Measurements from ENCODE around the gene WWOX.

The WWOX gene

GRCh38 chr16:78705694-78706093 lies 606.2 kb downstream of the WWOX start:
- DNase-seq = peak; percentile 56

- DNase-seq = no peak
Measured at GRCh38 chr16:78706637-78707036, 607.2 kb downstream of the WWOX start.

GRCh38 chr16:78709137-78709884 lies 609.9 kb downstream of the WWOX start:
- no peak for DNase-seq

- no peak for DNase-seq
Measured at GRCh38 chr16:78715106-78715505, 615.7 kb downstream of the WWOX start.

- DNase-seq = peak; percentile 13
Measured at GRCh38 chr16:78715673-78716072, 616.2 kb downstream of the WWOX start.

- no peak for DNase-seq
Measured at GRCh38 chr16:78718141-78718540, 618.7 kb downstream of the WWOX start.

GRCh38 chr16:78720416-78720815 lies 621.0 kb downstream of the WWOX start:
- no peak for DNase-seq

GRCh38 chr16:78727536-78727935 lies 628.1 kb downstream of the WWOX start:
- no peak for DNase-seq

GRCh38 chr16:78729687-78730086 lies 630.2 kb downstream of the WWOX start:
- no peak for DNase-seq

- DNase-seq = no peak
Measured at GRCh38 chr16:78731785-78732184, 632.3 kb downstream of the WWOX start.

- DNase-seq = no peak
Measured at GRCh38 chr16:78732696-78733095, 633.2 kb downstream of the WWOX start.

GRCh38 chr16:78735337-78735736 lies 635.9 kb downstream of the WWOX start:
- DNase-seq = no peak

- DNase-seq = no peak
Measured at GRCh38 chr16:78737630-78738029, 638.2 kb downstream of the WWOX start.

- no peak for DNase-seq
Measured at GRCh38 chr16:78738557-78738956, 639.1 kb downstream of the WWOX start.

- DNase-seq = no peak
Measured at GRCh38 chr16:78740269-78740668, 640.8 kb downstream of the WWOX start.

- DNase-seq = peak; percentile 77
Measured at GRCh38 chr16:78742501-78743283, 643.2 kb downstream of the WWOX start.

GRCh38 chr16:78743556-78743955 lies 644.1 kb downstream of the WWOX start:
- peak; percentile 22 for DNase-seq

- DNase-seq = no peak
Measured at GRCh38 chr16:78744099-78744498, 644.6 kb downstream of the WWOX start.

- DNase-seq = no peak
Measured at GRCh38 chr16:78744796-78745107, 645.3 kb downstream of the WWOX start.

- no peak for DNase-seq
Measured at GRCh38 chr16:78745108-78746019, 645.9 kb downstream of the WWOX start.

- no peak for DNase-seq
Measured at GRCh38 chr16:78746718-78747117, 647.3 kb downstream of the WWOX start.

GRCh38 chr16:78748220-78748929 lies 648.9 kb downstream of the WWOX start:
- DNase-seq = no peak
